Mammary epithelial cell (primary cell): ENCODE data around the gene MRPL42.

Experiments used
- EZH2 ChIP-seq: IDR thresholded peaks from 2 replicates; pipeline ENCODE4 v1.6.1; 2012; ENCODE audit warnings: low read length, inconsistent platforms, borderline replicate concordance
- TF ChIP-seq, protein P1 (sequence below), 2 donors: IDR thresholded peaks in 1 of 2; conservative IDR thresholded peaks in 1 of 2; 2 replicates each; pipeline ENCODE4 v1.5.1; 2011 to 2012; ENCODE audit warnings: inconsistent platforms in 2 of 2, low read length in 2 of 2, mild to moderate bottlenecking in 2 of 2, control low read depth in 1 of 2, low read depth in 1 of 2; ENCODE audit not compliant: insufficient read depth in 1 of 2; ENCODE audit errors: extremely low read depth in 1 of 2

DNA sequence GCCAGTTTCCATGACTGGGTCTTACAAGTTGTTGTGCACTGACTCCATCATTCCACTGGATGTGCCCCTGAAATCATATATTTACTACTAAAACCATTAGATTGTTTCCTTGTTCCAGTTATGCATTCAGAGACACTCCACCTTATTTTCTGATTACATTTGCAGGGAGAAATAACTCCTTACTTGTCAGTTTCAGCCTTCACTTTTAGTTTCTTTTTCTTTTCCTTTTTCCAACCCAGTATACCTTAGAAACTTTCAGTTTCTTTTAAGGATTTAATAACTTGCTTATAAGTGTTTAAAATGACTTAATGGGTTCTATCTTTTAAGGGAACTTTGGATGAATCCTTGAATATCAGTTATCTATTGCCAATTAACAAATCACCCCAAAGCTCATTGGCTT lies 39.9 kb downstream of the MRPL42 start:
- TF ChIP-seq, protein P1, sequence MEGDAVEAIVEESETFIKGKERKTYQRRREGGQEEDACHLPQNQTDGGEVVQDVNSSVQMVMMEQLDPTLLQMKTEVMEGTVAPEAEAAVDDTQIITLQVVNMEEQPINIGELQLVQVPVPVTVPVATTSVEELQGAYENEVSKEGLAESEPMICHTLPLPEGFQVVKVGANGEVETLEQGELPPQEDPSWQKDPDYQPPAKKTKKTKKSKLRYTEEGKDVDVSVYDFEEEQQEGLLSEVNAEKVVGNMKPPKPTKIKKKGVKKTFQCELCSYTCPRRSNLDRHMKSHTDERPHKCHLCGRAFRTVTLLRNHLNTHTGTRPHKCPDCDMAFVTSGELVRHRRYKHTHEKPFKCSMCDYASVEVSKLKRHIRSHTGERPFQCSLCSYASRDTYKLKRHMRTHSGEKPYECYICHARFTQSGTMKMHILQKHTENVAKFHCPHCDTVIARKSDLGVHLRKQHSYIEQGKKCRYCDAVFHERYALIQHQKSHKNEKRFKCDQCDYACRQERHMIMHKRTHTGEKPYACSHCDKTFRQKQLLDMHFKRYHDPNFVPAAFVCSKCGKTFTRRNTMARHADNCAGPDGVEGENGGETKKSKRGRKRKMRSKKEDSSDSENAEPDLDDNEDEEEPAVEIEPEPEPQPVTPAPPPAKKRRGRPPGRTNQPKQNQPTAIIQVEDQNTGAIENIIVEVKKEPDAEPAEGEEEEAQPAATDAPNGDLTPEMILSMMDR (conservative IDR thresholded peaks at IDR 0.05 in 1 of 2, IDR thresholded peaks at IDR 0.05 in 1 of 2; ENCODE audit: extremely low read depth in 1 of 2, insufficient read depth in 1 of 2, low read depth in 1 of 2, low read length in 2 of 2), result no peak
- TF ChIP-seq EZH2, result no peak
